Heart left ventricle (tissue), 16 donors: ENCODE data around the gene BCORL1. TPM values are rescaled to one million over a fixed set of nuclear protein-coding genes. Genes with fewer than 3 reads are reported as not detected.

Source experiments
- ATAC-seq, 4 donors: fragments of 200-7000 bp; cut with Tn5 transposase; one replicate each; pipeline ENCODE4 v1.9.1; 2020 to 2022; ENCODE audit warnings: moderate library complexity in 4 of 4, mild to moderate bottlenecking in 3 of 4, moderate number of reproducible peaks in 1 of 4
- DNase-seq, 5 donors: peaks; one replicate each; pipeline ENCODE4 v3.0.0-alpha.2; 2020
- H3K27ac ChIP-seq, 12 donors: fragments of 200-600 bp; sonication (generic) in 4 of 12; one replicate each; pipeline versions ENCODE4 v1.5.0 to v1.8.0; 2016 to 2022; ENCODE audit warnings: mild to moderate bottlenecking in 2 of 12
- H3K27me3 ChIP-seq, 9 donors: fragments of 200-600 bp; sonication (generic) in 2 of 9; one replicate each; pipeline versions ENCODE4 v1.5.1 to v1.8.0; 2016 to 2022; ENCODE audit warnings: mild to moderate bottlenecking in 3 of 9
- H3K36me3 ChIP-seq, 9 donors: fragments of 200-600 bp; sonication (generic) in 2 of 9; one replicate each; pipeline versions ENCODE4 v1.5.0 to v1.8.0; 2018 to 2022; ENCODE audit warnings: mild to moderate bottlenecking in 2 of 9
- H3K4me1 ChIP-seq, 12 donors: fragments of 200-600 bp; sonication (generic) in 4 of 12; one replicate each; pipeline versions ENCODE4 v1.5.0 to v1.8.0; 2016 to 2022; ENCODE audit warnings: mild to moderate bottlenecking in 3 of 12
- H3K4me3 ChIP-seq, 12 donors: fragments of 200-600 bp; sonication (generic) in 4 of 12; one replicate each; pipeline versions ENCODE4 v1.5.0 to v1.8.0; 2017 to 2022; ENCODE audit warnings: mild to moderate bottlenecking in 9 of 12, moderate library complexity in 4 of 12
- H3K9me3 ChIP-seq, 12 donors: fragments of 200-600 bp; sonication (generic) in 4 of 12; one replicate each; pipeline versions ENCODE4 v1.5.0 to v1.8.0; 2016 to 2022; ENCODE audit warnings: mild to moderate bottlenecking in 1 of 12
- CTCF ChIP-seq, 12 donors: fragments of 200-600 bp; sonication (generic) in 4 of 12; IDR thresholded peaks; one replicate each; pipeline versions ENCODE4 v1.5.0 to v1.8.0; 2018 to 2022; ENCODE audit warnings: antibody characterized with exemption in 12 of 12, mild to moderate bottlenecking in 5 of 12
- POLR2A ChIP-seq, 2 donors: fragments of 450-650 bp; IDR thresholded peaks; one replicate each; pipeline ENCODE4 v1.6.1; 2017; ENCODE audit warnings: antibody characterized with exemption in 2 of 2, mild to moderate bottlenecking in 2 of 2, moderate library complexity in 2 of 2
- WGBS, 4 donors: extraction: QIAGEN DNeasy Blood & Tissue Kit in 2 of 4; methylation state at CpG; one replicate each; pipeline versions ENCODE4 v1.1.5 to v1.1.7; 2013 to 2018; 5-methylcytosine and 5-hydroxymethylcytosine counted together
- intact Hi-C, 10 donors: fragments of 100-400 bp; cut with DNase I; formaldehyde crosslinking; loops; one replicate each; pipeline versions ENCODE4 v1.11.1 to v1.14.2; 2022
- polyA plus RNA-seq, 2 donors: library from polyadenylated mRNA; stranded (reverse); fragments of 200-250 nt; gene quantifications; one replicate each; pipeline ENCODE4 v1.2.3, GENCODE V29; 2013
- total RNA-seq, 9 donors: library from RNA; depleted of rRNA in 2 of 9; stranded (reverse); fragments of >200 nt in 2 of 9; fragmentation: NEBNext Ultra II Directional in 3 of 9; extraction: Animal tissue kit (Norgen Biotek cat#: 25700) in 3 of 9; gene quantifications; one replicate each; pipeline versions ENCODE4 v1.1.0 to v1.2.4, GENCODE V29; 2016 to 2023
- donor health status: ischemic (EF 13 %, LVEDD 7.1; RV severe dilation, severe dysfunction).
- donor health status: healthy with polysubstance abuse.
- donor health status: DM: no; HTN: yes; CAD: no.
- donor health status: DM: no; HTN: no; CAD: no.
- donor health status: ischemic (EF 25% LVEDD 6.9; RV normal size, moderate dysfunction).
- donor health status: ischemic (EF 25% LVEDD 5.7; RV mildly dilated, moderate dysfunction).
- donor health status: healthy.
- donor health status: DM: yes; HTN: yes; CAD: no.
- donor health status: ischemic (EF 35%, LVEDD 5.7; RV mildly dilated, moderate dysfunction).
- donor health status: nonischemic (EF 11% LVEDD 7.7; RV severe dilation, severe dysfunction).
- donor health status: DM: yes; HTN: yes; CAD: no.
- donor health status: PGD.
- donor health status: ischemic (EF 29% LVEDD 5.4; RV normal size, mild dysfunction).
- donor health status: nonischemic (EF 23%, LVEDD 6.1; RV moderate dilation, normal function).

BCORL1 gene
- total and polyA plus RNA-seq, 11 donors = 3.3 to 11.0 (median 8.0) TPM

DNA sequence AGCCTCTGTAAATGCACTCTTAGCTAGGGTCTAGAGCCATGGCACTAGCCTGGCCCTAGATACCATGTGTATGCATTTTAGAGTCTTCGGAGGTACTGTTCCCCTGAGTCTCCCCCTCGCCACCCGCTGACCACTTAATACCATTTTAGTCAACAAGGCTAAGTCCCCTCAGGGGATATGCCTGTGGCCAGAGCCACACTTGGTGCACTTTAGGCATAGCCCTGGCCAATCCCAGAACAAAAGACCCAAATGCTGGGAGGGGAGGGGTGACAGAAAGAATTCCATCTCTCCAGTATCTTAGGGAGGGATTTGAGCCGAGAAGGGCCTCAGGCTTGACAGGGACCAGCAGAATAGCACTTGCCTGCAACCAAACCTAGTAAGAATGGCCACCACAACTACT, 28.6 kb upstream of the BCORL1 start:
- TF ChIP-seq CTCF (IDR thresholded peaks at IDR 0.05) (no peak), POLR2A (IDR thresholded peaks at IDR 0.05) (no peak)
- intact Hi-C loops = no loop called here
- ATAC-seq (no peak), DNase-seq (no peak)
- Histone ChIP-seq H3K36me3 (no peaks in the 10 kb centered on the region), H3K27ac (no peak overlapping the region), H3K4me1 (peaks cover 0 to 17% (median 3%) of the 10 kb centered on the region in 12 donors), H3K27me3 (peaks cover 0 to 12% (median 0%) of the 10 kb centered on the region in 9 donors), H3K9me3 (no peaks in the 10 kb centered on the region), H3K4me3 (no peak overlapping the region)
- 76 to 99% (median 88%) methylated on average over 4 of the region's 4 CpGs for WGBS, 4 donors

DNA sequence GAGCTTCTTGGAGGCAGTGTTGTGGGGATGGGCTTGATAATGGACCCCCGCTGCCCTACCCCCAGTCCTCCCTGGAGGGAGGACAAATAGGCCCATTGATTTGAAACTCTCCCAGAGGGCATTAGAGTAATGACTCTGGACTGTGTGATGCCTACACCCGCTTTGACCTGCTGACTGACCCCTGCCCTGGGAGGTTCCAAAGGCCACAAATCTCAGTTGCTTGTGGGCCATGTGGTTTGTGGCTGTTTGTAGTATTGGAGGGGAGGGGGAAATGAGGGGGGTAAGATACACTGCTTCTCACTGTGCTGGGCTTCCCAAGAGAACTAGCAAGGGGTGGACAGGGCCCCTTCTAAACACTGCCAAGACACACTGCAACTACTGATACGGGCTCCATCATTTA, 27.6 kb upstream of the BCORL1 start:
- no peak overlapping the region for H3K27ac ChIP-seq
- 26 to 85% (median 58%) methylated on average over 1 to 3 of the region's 3 CpGs for WGBS, 4 donors
- H3K27me3 ChIP-seq = peaks cover 0 to 12% (median 0%) of the 10 kb centered on the region in 9 donors
- no peak overlapping the region for H3K4me3 ChIP-seq
- DNase-seq (no peak), ATAC-seq (no peak)
- H3K36me3 ChIP-seq = no peaks in the 10 kb centered on the region
- TF ChIP-seq POLR2A (IDR thresholded peaks at IDR 0.05) = no peak
- no peak for TF ChIP-seq CTCF (IDR thresholded peaks at IDR 0.05)
- no peaks in the 10 kb centered on the region for H3K9me3 ChIP-seq
- peaks cover 0 to 17% (median 3%) of the 10 kb centered on the region in 12 donors for H3K4me1 ChIP-seq
- intact Hi-C loops = no loop called here

- 88 to 99% (median 93%) methylated on average over 3 of the region's 3 CpGs for WGBS, 4 donors
- ATAC-seq = no peak
- Histone ChIP-seq H3K4me3 (no peak overlapping the region), H3K36me3 (no peaks in the 10 kb centered on the region), H3K27ac (no peak overlapping the region), H3K9me3 (no peaks in the 10 kb centered on the region), H3K27me3 (peaks cover 0 to 14% (median 0%) of the 10 kb centered on the region in 9 donors), H3K4me1 (peaks cover 0 to 17% (median 3%) of the 10 kb centered on the region in 12 donors)
- intact Hi-C loops = loop anchor here in 1 of 10 donors (2.0 kb wide), 2 partner anchors 23 to 27 kb away; partner anchors contain the start of gene BCORL1
- DNase-seq = no peak
- TF ChIP-seq CTCF (IDR thresholded peaks at IDR 0.05) = no peak
- no peak for TF ChIP-seq POLR2A (IDR thresholded peaks at IDR 0.05)
Measured at GRCh38 chrX:129955682-129956081, 26.8 kb upstream of the BCORL1 start.

DNA sequence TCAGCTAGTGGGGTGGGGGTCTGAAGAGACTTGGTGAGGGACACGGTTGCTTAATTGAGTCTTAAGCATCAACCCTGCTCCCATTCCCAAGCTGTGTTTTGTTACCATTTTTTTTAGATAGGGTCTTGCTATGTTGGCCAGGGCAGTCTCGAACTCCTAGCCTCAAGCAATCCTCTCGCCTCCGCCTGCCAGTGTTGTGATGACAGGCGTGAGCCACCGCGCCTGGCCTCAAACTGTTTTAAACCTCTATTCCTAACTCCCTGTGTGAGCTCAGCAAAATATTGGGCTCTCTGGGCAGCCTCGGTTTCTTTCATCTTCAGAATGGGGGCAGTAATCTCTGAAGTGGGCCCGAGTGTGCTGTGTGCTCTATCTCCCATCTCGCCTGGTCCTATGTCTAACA, 26.3 kb upstream of the BCORL1 start:
- no peak for ATAC-seq
- no peaks in the 10 kb centered on the region for H3K36me3 ChIP-seq
- no peak overlapping the region for H3K4me3 ChIP-seq
- DNase-seq = no peak
- intact Hi-C loops = loop anchor here in 1 of 10 donors (2.0 kb wide), 2 partner anchors 23 to 27 kb away; partner anchors contain the start of gene BCORL1
- no peak overlapping the region for H3K27ac ChIP-seq
- WGBS, 4 donors = 82 to 88% (median 86%) methylated on average over 10 of the region's 10 CpGs
- H3K4me1 ChIP-seq = peaks cover 0 to 17% (median 3%) of the 10 kb centered on the region in 12 donors
- peaks cover 0 to 14% (median 0%) of the 10 kb centered on the region in 9 donors for H3K27me3 ChIP-seq
- TF ChIP-seq POLR2A (IDR thresholded peaks at IDR 0.05) (no peak), CTCF (IDR thresholded peaks at IDR 0.05) (no peak)
- H3K9me3 ChIP-seq = no peaks in the 10 kb centered on the region
